NT2/D1 (cell line): ENCODE data around the gene SLC39A10.

Experiments
- SUZ12 ChIP-seq: IDR thresholded peaks from 2 replicates; pipeline ENCODE4 v1.6.1; 2011; ENCODE audit not compliant: insufficient read length, insufficient read depth; ENCODE audit errors: extremely low read depth
- ZNF274 ChIP-seq: IDR thresholded peaks from 2 replicates; pipeline ENCODE4 v1.6.1; 2011; ENCODE audit warnings: mild to moderate bottlenecking, low read depth, low read length

GRCh38 chr2:195756218-195756942, 99.4 kb downstream of the SLC39A10 start:
- TF ChIP-seq SUZ12 (no peak), ZNF274 (no peak)
